NCI-H146 treated with DMSO at 0.1 percent for 48 hours (cell line): Measurements from ENCODE around the gene QARS1.

Experiments
- DNase-seq: peaks from one replicate; lab custom pipeline; 2025; ENCODE audit not compliant: unreplicated experiment; lab: John Stamatoyannopoulos, UW

The QARS1 gene

GRCh38 chr3:49104427-49105291 is at the start of gene QARS1:
Gene QARS1, minus strand, starts transcription at chr3:49104757. Its CDS starts 24 bp downstream, at chr3:49104733.
- DNase-seq: peak; percentile 74

DNA sequence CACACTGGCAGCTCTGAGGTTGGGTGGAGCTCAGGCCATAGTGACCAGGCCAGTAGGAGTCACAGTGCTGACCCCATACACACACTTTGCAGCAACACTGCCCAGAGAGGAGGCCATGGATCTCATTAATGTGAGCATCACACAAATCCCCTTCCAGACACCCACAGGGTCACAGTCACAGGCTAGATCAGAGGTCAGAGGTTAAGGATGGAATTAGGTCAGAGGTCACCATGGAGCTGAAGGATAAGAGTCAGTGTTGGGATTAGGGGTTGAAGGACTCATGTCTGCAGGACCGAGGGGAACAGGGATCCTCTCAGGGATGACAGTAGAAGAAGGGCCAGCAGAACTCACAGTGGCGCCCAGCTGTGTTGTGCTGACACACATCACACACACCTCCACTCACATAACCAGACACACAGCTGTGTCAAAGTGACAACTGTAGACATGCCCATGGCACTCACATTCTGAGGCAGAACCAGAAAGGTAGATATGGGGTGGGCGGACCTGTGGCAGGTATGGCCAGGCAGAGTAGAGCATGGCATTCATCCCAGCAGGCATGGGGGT is 48.9 kb upstream of the QARS1 start:
- no peak for DNase-seq

- DNase-seq: no peak
Measured at GRCh38 chr3:49151610-49152009, 47.1 kb upstream of the QARS1 start.

GRCh38 chr3:49148159-49148558 is 43.6 kb upstream of the QARS1 start:
- DNase-seq: no peak

DNA sequence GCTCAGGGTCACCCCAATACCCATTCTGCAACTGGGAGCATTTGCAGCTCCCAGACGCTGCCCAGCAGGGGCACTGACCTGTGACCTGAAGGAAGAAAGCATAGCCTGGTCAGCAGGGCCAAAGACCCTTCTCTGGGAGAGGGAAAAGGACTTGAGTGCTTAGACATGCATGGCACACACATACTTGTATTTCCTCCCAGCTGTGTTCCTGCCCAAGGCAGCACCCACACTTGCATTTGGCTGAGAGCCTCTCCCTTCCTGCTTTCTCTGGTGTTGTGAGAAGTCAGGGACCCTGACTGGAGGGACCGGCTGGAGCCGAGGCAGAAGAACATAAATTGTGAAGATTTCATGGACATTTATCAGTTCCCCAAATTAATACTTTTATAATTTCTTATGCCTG is 35.5 kb upstream of the QARS1 start:
- no peak for DNase-seq

DNA sequence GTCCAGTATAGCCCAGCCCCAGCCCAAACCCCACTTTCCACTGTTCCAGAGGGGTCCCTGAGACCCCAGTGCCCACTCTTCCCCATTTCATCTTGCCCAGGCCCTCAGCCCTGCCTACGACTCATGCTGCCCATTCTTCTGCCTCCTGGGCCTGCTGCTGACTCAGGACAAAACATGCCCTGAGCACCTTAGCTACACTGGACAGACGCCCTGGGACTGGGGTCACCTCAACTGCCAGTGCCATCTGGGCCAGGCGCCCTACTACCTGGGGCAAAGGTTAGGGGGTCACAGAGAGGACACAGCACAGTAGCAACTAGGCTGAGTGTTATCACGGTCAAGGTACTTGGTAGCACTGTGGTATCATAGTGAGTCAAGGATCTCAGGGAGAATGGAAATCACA is 30.9 kb upstream of the QARS1 start:
- DNase-seq: no peak

GRCh38 chr3:49134471-49135265 is 30.1 kb upstream of the QARS1 start:
- no peak for DNase-seq

GRCh38 chr3:49133226-49133951 is 28.8 kb upstream of the QARS1 start:
- DNase-seq: peak; percentile 26

- peak; percentile 9 for DNase-seq
Measured at GRCh38 chr3:49132437-49133225, 28.1 kb upstream of the QARS1 start, which contains the start of gene LAMB2. Gene LAMB2, minus strand, starts transcription at chr3:49133050. Its CDS starts 183 bp downstream, at chr3:49132867.

- no peak for DNase-seq
Measured at GRCh38 chr3:49132073-49132436, 27.5 kb upstream of the QARS1 start.

DNA sequence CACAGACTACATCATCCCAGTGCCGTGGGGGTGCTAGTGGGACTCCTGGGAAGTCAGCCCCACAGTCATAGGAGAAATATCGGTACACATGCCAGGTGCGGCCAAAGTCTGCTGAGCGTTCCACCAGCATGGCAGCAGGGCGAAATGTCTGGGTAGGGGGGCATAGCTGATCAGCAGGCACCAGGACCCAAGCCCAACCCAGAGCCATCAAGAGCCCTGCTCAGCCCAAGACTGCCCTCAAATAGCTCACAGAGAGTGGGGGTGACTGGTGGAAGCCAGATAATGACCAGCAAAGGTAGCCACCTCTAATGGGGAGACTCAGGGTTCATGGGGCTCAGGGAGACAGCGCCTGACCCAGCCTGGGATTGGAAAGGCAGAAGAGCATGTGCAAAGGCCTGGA is 27.0 kb upstream of the QARS1 start:
- DNase-seq: no peak

DNA sequence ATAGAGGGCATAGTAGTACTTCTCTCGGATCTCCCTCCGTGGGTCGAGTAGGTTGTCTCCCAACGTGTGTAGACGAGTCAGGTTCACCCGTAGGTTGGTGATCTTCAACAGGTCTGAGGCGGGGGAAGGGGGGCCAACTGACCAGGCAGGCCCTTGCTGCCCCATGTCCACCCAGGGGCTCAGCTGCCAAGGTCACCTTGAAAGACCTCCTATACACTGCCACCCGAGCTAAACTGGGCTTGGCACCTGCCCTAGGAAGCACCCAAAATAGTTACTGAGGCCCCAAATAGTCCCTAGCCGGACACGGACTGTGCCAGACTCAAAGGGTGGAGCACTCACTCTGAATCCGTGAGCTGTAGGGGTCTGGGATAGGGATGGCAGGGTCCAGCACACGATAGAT is 26.5 kb upstream of the QARS1 start:
- no peak for DNase-seq

DNA sequence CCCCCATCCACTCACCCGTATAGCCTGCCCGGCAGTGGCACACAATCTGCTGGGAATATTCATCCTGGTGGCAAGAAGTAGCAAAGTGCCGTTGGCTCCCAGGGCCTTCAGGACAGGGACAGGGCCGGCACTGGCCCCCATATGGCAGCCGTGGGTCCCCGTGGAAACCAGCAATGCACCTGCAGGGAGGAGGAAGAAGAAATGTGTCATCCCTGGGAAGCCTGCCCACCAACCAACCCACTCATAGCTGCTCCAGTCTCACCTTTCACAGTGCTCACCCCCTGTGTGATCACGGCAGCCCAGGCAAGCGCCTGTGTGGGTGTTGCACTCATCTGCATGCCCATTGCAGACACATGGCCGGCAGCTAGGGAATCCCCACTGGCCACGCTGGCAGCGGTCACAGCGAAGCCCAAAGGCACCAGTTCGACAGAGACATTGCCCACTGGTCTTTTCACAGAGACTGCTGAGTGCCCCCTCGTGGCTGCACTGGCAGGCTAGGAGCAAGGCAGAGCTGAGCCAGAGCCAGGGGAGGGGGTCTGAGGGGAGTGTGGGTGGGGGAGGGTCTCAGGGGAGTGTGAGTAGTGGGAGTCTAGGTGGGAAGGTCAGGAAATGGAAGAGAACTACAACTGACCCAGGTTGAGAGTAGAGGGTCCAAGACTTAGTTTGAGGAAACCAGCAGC is 20.6 kb upstream of the QARS1 start:
- no peak for DNase-seq

DNA sequence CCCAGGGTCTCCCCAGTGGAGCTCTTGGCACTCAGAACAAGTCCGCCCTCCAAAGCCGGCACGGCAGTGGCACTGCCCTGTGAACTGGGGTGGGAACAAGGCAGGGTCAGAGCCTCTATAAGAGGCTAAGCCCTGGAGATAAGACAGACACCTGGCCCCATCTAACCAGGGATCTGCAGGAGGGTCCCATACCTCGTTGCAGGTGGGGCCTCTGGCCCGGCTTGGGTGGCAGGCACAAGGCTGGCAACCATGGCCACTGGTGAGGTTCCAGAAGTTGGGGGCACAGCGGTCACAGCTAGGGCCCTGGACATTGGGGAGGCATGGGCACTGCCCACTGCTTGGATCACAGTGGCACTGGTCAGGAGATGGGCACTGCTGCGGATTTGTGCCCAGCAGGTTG is 19.6 kb upstream of the QARS1 start:
- DNase-seq: no peak

GRCh38 chr3:49123687-49124086 is 19.1 kb upstream of the QARS1 start:
- no peak for DNase-seq

DNA sequence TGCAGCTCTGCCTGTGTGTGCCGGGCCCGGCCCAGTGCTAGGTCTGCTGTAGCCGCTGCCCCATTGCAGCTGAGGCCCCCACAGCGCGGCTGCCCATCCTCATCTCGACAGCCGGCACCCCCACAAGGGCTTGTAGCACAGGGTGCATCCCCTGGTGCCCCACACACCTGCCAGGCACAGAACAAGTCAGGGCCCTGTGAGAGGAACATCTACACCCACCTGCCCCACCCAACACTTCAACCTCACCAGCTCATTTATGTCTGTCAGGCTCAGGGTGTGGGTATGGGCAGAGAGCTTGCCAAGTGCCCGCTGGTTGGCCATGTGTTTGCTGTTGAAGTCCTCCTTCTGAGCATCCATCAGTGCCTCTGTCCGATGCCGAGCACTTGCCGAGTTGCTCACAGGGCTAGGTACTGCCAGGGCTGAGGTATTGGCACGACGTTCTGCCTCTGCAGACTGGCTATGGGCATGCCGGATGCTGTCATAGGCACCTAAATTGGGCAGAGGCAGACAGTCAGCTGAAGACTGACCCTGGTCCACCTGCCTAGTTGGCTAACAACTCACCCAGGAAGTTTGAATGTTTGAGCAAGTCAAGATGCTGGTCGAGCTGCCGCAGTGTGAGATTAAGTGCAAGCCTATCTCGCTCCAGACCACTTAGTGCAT is 18.5 kb upstream of the QARS1 start:
- no peak for DNase-seq

DNA sequence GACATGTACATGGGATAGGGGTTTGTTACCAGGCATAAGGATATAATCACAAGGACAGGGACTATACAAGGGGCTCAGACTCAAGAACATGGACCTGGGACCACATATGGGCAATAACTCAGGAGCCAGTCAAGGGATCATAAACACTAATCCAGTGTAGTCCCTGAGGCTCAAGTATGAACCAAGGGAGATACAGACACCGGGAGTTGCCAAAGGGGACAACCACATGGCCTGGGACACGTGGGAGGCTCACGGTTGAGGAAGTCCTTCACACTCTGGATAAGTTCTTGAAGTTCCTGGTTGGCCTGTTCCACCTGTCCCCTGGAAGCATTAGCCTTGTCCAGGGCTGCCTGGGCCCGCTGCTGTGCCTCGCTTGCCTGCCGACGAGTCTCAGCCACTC is 17.9 kb upstream of the QARS1 start:
- no peak for DNase-seq

DNA sequence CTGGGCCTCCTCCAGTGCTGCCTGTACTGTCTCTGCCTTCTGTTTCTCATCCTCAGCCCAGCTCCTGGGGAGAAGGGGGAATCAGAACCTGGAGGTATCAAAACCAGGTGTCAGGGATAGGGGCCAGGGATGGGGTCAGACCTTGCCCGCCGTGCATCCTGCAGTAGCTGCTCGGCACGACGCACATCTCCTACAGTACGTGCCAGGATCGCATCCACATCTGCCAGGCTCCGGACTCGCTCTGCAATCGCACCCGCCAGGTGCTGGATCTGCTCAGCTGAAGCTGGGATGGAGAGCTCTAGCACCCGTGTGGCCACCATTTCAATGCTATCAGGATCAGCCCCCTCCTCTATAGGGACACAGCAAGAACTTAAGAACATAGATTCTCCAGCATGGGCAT is 17.5 kb upstream of the QARS1 start:
- DNase-seq: no peak

DNA sequence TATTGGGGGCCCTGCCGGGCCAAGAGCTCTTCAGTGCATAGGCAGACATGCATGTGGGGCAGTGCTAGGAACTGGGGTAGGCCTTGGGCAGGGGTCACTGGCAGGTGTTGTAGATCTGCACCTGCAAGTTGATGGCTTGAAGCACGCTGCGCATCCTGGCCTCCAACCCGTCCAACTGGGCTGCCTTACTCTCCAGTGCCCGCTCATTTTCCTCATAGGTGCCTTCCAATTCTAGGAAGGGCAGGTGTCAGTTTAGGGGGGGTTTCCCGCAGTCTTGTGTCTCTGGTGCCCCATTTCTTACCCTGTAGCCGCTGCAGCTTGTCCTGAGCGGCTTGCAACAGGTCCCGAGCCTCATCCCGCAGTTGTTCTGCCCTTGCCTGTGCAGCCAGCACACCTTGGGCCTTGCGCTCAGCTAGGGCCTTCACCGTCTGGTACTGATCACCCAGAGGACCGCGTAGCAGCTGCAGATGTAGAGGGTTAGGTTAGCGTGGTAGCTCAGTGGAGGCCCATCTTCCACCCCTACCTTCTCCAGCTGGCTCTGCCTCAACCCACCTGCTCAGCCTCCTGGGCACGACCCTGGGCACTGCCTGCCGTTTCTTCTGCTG is 16.7 kb upstream of the QARS1 start:
- DNase-seq: no peak
